Adrenal gland (tissue), 5 donors: Measurements from ENCODE around the gene CADPS.

Experiments
- POLR2A ChIP-seq, 2 donors: fragments of 450-650 bp; IDR thresholded peaks; one replicate each; pipeline ENCODE4 v1.6.1; 2017; ENCODE audit warnings: antibody characterized with exemption in 2 of 2, mild to moderate bottlenecking in 2 of 2, moderate library complexity in 1 of 2
- TF ChIP-seq, protein P1 (sequence below), 6 experiments: fragments of 450-650 bp in 4 of 6; fragments of 200-600 bp in 2 of 6; sonication (generic) in 1 of 6; IDR thresholded peaks; 1 replicate in 5 of 6; 2 replicates in 1 of 6; pipeline versions ENCODE4 v1.5.1 to v1.8.0; 2016 to 2021; ENCODE audit warnings: antibody characterized with exemption in 6 of 6, mild to moderate bottlenecking in 2 of 6, moderate library complexity in 1 of 6
- donor health status: DM: no; HTN: no; CAD: no.

DNA sequence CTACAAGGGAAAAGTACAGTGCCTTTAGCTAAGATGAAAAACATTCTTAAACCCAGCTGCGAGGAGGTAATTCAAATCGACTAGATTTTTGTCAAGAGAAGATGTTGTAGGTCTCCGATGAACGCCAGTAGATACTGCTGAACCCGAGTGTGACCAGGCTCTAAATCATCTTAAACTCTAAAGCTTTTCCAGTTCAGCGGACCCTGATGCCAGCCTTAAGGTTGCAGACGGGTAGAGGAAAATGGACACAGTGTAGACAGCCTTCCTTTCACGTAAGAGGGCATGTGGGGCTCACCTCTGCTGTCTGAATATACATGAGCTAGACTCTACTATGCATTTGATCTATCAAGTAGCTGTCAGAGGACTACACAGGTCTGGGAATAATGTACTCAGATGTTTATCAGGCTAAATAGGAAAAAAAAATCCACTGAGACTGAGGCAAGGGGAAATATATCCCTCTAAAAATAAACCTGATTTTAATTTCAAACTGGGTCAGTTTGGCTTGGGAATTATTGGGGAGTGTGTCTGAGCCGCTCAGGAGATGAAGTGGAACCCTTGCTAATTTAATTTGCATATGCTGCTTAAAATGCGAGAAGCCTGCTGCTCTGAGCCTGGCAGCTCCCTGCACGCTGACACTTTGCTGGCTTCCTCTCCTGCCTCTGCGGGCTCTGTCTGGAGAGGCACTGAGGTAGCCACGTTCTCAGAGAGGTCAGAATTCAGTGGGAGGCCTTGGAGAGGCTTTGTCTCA lies 151.9 kb downstream of the CADPS start:
- TF ChIP-seq, protein P1, sequence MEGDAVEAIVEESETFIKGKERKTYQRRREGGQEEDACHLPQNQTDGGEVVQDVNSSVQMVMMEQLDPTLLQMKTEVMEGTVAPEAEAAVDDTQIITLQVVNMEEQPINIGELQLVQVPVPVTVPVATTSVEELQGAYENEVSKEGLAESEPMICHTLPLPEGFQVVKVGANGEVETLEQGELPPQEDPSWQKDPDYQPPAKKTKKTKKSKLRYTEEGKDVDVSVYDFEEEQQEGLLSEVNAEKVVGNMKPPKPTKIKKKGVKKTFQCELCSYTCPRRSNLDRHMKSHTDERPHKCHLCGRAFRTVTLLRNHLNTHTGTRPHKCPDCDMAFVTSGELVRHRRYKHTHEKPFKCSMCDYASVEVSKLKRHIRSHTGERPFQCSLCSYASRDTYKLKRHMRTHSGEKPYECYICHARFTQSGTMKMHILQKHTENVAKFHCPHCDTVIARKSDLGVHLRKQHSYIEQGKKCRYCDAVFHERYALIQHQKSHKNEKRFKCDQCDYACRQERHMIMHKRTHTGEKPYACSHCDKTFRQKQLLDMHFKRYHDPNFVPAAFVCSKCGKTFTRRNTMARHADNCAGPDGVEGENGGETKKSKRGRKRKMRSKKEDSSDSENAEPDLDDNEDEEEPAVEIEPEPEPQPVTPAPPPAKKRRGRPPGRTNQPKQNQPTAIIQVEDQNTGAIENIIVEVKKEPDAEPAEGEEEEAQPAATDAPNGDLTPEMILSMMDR (IDR thresholded peaks at IDR 0.05), result no peak
- no peak for TF ChIP-seq POLR2A (IDR thresholded peaks at IDR 0.05)
